Measurements from ENCODE around the gene PCSK6.

PCSK6 gene

DNA sequence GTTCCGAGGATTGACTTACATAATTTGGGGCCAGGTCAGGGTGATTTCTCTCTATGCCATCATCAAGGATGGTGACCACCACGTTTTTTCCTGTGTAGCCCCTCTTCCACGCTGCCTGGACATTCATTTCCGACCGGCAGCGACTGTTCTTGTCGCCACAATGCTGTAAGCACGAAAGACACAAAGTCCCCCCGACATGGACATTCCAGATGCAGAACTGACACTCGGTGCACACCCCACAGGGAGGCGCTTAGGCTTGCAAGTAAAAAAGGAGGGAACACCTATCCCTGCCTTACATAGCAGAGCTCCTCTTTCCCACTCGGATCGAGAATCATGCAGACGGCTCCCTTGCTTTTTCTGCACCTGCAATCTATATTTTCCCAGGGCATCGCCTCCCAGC is 58.2 kb downstream of the PCSK6 start:
- TF ChIP-seq BHLHE40 (IDR thresholded peaks at IDR 0.05; ENCODE audit: borderline replicate concordance) (no peak), HDGF (IDR thresholded peaks at IDR 0.05; ENCODE audit: borderline replicate concordance) (no peak), L3MBTL2 (conservative IDR thresholded peaks at IDR 0.05) (no peak), SP1 (IDR thresholded peaks at IDR 0.05) (no peak), FOXK2 (IDR thresholded peaks at IDR 0.05) (no peak), NFRKB (IDR thresholded peaks at IDR 0.05) (no peak)
- DNase-seq (ENCODE audit: extremely low spot score): no peak
- CTCF ChIA-PET: no interaction called here
- POLR2A ChIA-PET: no interaction called here

DNA sequence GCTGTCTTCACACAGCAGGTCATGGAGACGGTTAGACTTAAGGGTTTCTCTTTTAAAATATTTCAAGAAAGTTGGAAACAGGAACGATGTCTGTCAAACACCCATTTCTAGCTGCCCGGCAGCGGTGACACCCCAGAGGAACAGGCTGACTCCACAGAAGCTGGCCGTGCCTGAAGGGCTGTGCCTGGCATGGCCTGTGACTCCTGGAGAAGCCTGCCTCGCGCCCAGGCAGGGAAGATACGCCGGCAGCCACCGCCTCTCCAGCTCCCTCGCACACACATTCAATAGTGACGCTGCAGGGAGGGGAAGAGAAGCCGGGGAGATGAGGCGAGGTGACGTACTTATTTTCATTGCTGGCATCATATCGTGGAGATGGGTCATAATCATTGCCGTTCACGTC is 59.9 kb downstream of the PCSK6 start:
- CTCF ChIA-PET: no interaction called here
- POLR2A ChIA-PET: no interaction called here

DNA sequence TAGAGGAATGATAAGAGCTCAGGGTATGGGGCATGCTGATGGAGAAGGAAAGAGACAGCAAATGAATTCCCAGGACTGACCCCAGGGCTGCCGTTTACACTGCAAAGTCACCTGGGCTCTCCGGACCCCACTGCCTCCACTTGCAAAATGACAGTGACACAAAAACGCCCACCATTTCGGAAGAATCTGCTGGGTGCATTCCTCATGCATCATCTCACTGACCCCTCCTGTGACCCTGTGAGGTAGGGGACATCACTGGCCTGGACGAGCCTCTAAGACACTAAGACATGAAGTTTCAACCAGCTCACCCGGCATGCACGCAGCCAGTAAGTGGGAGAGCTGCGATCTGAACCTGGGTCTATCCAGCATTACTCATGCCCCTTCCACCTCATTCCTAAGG is 60.3 kb downstream of the PCSK6 start:
- POLR2A ChIA-PET: no interaction called here
- no peak for DNase-seq (ENCODE audit: extremely low spot score)
- no peak for TF ChIP-seq SUZ12 (IDR thresholded peaks at IDR 0.05)
- TF ChIP-seq, protein P1, sequence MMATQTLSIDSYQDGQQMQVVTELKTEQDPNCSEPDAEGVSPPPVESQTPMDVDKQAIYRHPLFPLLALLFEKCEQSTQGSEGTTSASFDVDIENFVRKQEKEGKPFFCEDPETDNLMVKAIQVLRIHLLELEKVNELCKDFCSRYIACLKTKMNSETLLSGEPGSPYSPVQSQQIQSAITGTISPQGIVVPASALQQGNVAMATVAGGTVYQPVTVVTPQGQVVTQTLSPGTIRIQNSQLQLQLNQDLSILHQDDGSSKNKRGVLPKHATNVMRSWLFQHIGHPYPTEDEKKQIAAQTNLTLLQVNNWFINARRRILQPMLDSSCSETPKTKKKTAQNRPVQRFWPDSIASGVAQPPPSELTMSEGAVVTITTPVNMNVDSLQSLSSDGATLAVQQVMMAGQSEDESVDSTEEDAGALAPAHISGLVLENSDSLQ (IDR thresholded peaks at IDR 0.05): no peak
- no peak for TF ChIP-seq L3MBTL2 (conservative IDR thresholded peaks at IDR 0.05)
- TF ChIP-seq BHLHE40 (IDR thresholded peaks at IDR 0.05; ENCODE audit: borderline replicate concordance): no peak
- no peak for TF ChIP-seq FOXA1 (IDR thresholded peaks at IDR 0.05)
- TF ChIP-seq HDGF (IDR thresholded peaks at IDR 0.05; ENCODE audit: borderline replicate concordance): no peak
- no peak for TF ChIP-seq SP1 (IDR thresholded peaks at IDR 0.05)
- TF ChIP-seq ARNT (IDR thresholded peaks at IDR 0.05): no peak
- TF ChIP-seq LEF1 (IDR thresholded peaks at IDR 0.05; ENCODE audit: borderline replicate concordance): no peak
- TF ChIP-seq ZNF384 (IDR thresholded peaks at IDR 0.05): no peak
- no peak for TF ChIP-seq NFRKB (IDR thresholded peaks at IDR 0.05)
- TF ChIP-seq FOXK2 (IDR thresholded peaks at IDR 0.05): no peak
- TF ChIP-seq TARDBP (IDR thresholded peaks at IDR 0.05): no peak
- TF ChIP-seq ELF4 (IDR thresholded peaks at IDR 0.05): no peak
- no peak for TF ChIP-seq FOXM1 (IDR thresholded peaks at IDR 0.05; ENCODE audit: borderline replicate concordance)
- TF ChIP-seq CTBP1 (IDR thresholded peaks at IDR 0.05; ENCODE audit: borderline replicate concordance): no peak
- CTCF ChIA-PET: no interaction called here

More for the DNA sequence above, 59.9 kb downstream of the PCSK6 start:
- DNase-seq (ENCODE audit: extremely low spot score): no peak
- TF ChIP-seq SUZ12 (IDR thresholded peaks at IDR 0.05) (no peak), BHLHE40 (IDR thresholded peaks at IDR 0.05; ENCODE audit: borderline replicate concordance) (no peak), TARDBP (IDR thresholded peaks at IDR 0.05) (no peak)

DNA sequence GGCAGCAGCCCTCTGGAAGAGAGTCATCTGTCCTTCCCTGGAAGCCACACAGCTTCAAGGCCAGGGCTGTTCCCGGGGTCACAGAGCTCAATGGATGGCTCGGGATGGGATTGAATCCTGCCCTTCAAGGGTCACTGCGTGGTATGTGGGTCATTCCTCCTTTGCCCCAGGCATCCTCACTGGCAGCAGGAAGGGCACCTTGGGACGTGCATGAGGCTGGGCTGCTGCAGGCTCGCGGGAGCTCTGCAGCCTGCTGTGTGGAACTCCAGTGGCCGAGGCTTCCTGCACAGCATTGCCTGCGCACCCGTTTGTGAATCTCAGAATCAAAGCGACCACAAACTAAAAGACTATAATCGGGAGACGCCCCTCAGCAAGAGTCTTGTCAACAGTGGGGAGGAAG is 60.7 kb downstream of the PCSK6 start:
- DNase-seq (ENCODE audit: extremely low spot score): no peak
- ChIA-PET POLR2A (no interaction called here), CTCF (no interaction called here)
- no peak for TF ChIP-seq TARDBP (IDR thresholded peaks at IDR 0.05)
- no peak for TF ChIP-seq L3MBTL2 (conservative IDR thresholded peaks at IDR 0.05)
- no peak for TF ChIP-seq CTBP1 (IDR thresholded peaks at IDR 0.05; ENCODE audit: borderline replicate concordance)
- no peak for TF ChIP-seq LEF1 (IDR thresholded peaks at IDR 0.05; ENCODE audit: borderline replicate concordance)
- TF ChIP-seq FOXM1 (IDR thresholded peaks at IDR 0.05; ENCODE audit: borderline replicate concordance): no peak
- TF ChIP-seq ELF4 (IDR thresholded peaks at IDR 0.05): no peak
- no peak for TF ChIP-seq BHLHE40 (IDR thresholded peaks at IDR 0.05; ENCODE audit: borderline replicate concordance)
- TF ChIP-seq ARNT (IDR thresholded peaks at IDR 0.05): no peak
- TF ChIP-seq FOXK2 (IDR thresholded peaks at IDR 0.05): no peak
- no peak for TF ChIP-seq FOXA1 (IDR thresholded peaks at IDR 0.05)
- no peak for TF ChIP-seq SUZ12 (IDR thresholded peaks at IDR 0.05)
- TF ChIP-seq, protein P1 (IDR thresholded peaks at IDR 0.05): no peak
- TF ChIP-seq SP1 (IDR thresholded peaks at IDR 0.05): no peak
- no peak for TF ChIP-seq HDGF (IDR thresholded peaks at IDR 0.05; ENCODE audit: borderline replicate concordance)
- TF ChIP-seq ZNF384 (IDR thresholded peaks at IDR 0.05): no peak
- TF ChIP-seq NFRKB (IDR thresholded peaks at IDR 0.05): no peak

DNA sequence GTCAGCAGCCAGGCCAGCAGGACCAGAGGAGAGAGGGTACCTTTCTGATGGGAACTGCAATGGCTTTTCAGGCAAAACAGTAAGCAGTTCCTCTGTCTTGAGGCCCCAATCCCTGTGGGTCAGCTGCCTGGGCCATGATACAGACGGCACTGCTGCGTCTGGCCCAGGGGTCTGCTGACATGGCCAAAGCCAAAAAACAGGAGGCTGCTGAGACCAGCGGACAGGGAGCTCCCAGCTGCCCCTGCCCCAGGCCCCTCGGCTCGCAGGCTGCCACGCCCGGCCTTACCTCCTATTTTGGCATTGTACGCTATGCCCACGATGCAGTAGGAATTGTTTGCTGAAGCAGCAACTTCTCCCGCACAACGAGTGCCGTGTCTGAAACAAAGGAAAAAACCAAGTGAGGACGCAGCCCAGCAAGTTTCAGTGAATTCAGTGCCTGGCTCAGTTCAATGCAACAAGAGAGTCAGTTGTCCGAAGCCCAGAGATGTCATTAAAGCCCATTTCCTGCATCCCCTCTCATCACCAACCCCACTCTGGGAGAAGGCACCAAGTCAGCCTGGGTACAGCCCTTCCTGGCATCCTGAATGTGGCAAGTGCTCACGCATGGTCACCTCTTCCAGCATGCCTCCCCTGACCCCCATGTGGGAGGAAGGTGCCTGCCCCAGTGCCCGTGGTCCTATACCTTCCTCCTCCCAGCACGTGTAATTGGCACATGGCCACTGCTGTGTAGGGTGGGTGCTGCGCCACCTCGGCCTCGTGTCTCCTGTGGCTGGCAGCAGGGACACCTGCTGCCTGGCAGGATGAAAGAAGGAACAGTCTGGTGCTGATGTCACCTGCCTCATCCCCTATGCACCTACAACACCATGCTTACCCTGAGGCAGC is 61.7 kb downstream of the PCSK6 start:
- TF ChIP-seq ZNF384 (IDR thresholded peaks at IDR 0.05) (no peak), LEF1 (IDR thresholded peaks at IDR 0.05; ENCODE audit: borderline replicate concordance) (no peak), SUZ12 (IDR thresholded peaks at IDR 0.05) (no peak), CTBP1 (IDR thresholded peaks at IDR 0.05; ENCODE audit: borderline replicate concordance) (no peak), L3MBTL2 (conservative IDR thresholded peaks at IDR 0.05) (no peak), BHLHE40 (IDR thresholded peaks at IDR 0.05; ENCODE audit: borderline replicate concordance) (no peak), FOXK2 (IDR thresholded peaks at IDR 0.05) (no peak), NFRKB (IDR thresholded peaks at IDR 0.05) (no peak), SP1 (IDR thresholded peaks at IDR 0.05) (no peak), HDGF (IDR thresholded peaks at IDR 0.05; ENCODE audit: borderline replicate concordance) (no peak), FOXA1 (IDR thresholded peaks at IDR 0.05) (no peak), ELF4 (IDR thresholded peaks at IDR 0.05) (no peak), TARDBP (IDR thresholded peaks at IDR 0.05) (no peak), FOXM1 (IDR thresholded peaks at IDR 0.05; ENCODE audit: borderline replicate concordance) (no peak)
- TF ChIP-seq, protein P1 (IDR thresholded peaks at IDR 0.05): no peak
- POLR2A ChIA-PET: no interaction called here
- CTCF ChIA-PET: no interaction called here
- DNase-seq (ENCODE audit: extremely low spot score): no peak

DNA sequence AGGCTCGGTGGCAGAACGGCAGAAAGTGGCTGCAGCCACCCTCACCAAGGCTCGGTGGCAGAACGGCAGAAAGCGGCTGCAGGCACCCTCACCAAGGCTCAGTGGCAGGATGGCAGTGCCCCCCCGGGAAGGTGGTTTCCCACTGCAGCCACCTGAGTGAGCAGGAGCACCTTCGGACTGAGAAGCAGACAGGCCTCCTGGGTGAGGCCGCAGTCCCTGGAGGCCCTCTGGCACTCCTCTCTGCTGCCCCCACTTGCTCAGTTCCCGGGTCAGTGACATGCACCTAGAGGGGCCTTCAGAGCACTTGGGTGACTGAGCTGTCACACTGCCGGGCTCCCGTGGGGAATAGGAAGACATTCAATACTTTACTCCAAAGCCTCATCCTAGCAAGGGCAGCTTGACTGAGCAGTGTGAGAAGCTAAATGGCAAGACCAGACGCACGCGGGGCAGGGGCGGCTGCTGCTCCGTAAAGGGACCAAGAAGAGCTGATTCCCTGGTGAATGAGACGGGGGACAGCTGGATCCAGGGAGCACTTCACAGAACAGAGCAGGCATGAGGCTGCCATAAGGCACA is 62.7 kb downstream of the PCSK6 start:
- DNase-seq (ENCODE audit: extremely low spot score): no peak
- ChIA-PET POLR2A (no interaction called here), CTCF (no interaction called here)
- TF ChIP-seq LEF1 (IDR thresholded peaks at IDR 0.05; ENCODE audit: borderline replicate concordance): no peak
- no peak for TF ChIP-seq FOXK2 (IDR thresholded peaks at IDR 0.05)
- no peak for TF ChIP-seq TARDBP (IDR thresholded peaks at IDR 0.05)
- no peak for TF ChIP-seq FOXM1 (IDR thresholded peaks at IDR 0.05; ENCODE audit: borderline replicate concordance)
- TF ChIP-seq FOXA1 (IDR thresholded peaks at IDR 0.05): no peak
- no peak for TF ChIP-seq ARNT (IDR thresholded peaks at IDR 0.05)
- TF ChIP-seq, protein P1 (IDR thresholded peaks at IDR 0.05): no peak
- TF ChIP-seq L3MBTL2 (conservative IDR thresholded peaks at IDR 0.05): no peak
- no peak for TF ChIP-seq HDGF (IDR thresholded peaks at IDR 0.05; ENCODE audit: borderline replicate concordance)
- no peak for TF ChIP-seq ELF4 (IDR thresholded peaks at IDR 0.05)
